ENCODE measurements around the gene TMEM144. TPM values are rescaled to one million over a fixed set of nuclear protein-coding genes. Genes with fewer than 3 reads are reported as not detected.

TMEM144 gene
- total RNA-seq, 1 donor from 2014 or later = 4.1 TPM

DNA sequence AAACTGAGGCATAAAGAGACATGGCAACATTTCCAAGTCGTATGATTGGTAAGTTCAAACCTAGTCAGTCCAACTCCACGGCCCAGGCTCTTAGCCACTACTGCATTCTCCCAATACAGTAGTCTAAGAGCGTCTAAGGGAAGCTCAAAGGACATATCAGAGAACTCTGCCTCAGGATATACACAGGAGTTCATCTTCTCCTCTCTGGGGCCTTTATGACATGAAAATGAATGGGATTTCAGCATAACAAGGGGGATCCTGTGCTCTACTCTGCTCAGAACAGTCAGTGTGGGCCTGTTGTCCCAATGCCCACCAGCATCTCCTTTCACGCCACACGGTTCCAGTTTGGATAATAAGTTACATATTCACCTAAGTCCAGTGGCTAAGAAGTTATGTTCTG, 41.7 kb upstream of the TMEM144 start:
- H3K4me2 ChIP-seq = no peak overlapping the region

GRCh38 chr4:158169506-158169905, 40.8 kb upstream of the TMEM144 start:
- Histone ChIP-seq H3K9ac (no peak overlapping the region), H2AFZ (replicated peaks) (no peak overlapping the region), H3K4me2 (no peak overlapping the region), H3K4me3 (no peak overlapping the region), H3K4me1 (no peaks in the 10 kb centered on the region), H4K20me1 (ENCODE audit: low read depth) (no peaks in the 10 kb centered on the region), H3K27me3 (no peaks in the 10 kb centered on the region), H3K27ac (no peak overlapping the region), H3K79me2 (ENCODE audit: low read depth) (no peaks in the 10 kb centered on the region), H3K36me3 (no peaks in the 10 kb centered on the region), H3F3A (ENCODE audit: low read depth) (no peaks in the 10 kb centered on the region), H3K9me3 (ENCODE audit: low read depth) (no peaks in the 10 kb centered on the region)
- Mint-ChIP-seq H3K27ac (no peak overlapping the region), H3K4me1 (peaks cover 25% of the 10 kb centered on the region), H3K36me3 (no peaks in the 10 kb centered on the region), H3K9me3 (no peaks in the 10 kb centered on the region), H3K27me3 (ENCODE audit: insufficient read depth, low read depth) (no peaks in the 10 kb centered on the region), H3K4me3 (no peak overlapping the region)
- no peak for DNase-seq (ENCODE audit: low spot score)
- TF ChIP-seq EZH2 (IDR thresholded peaks at IDR 0.05) = no peak

More for the DNA sequence above, 41.7 kb upstream of the TMEM144 start:
- Mint-ChIP-seq H3K9me3 (no peaks in the 10 kb centered on the region), H3K27ac (no peak overlapping the region), H3K4me3 (no peak overlapping the region), H3K36me3 (no peaks in the 10 kb centered on the region), H3K27me3 (ENCODE audit: insufficient read depth, low read depth) (peaks cover 2% of the 10 kb centered on the region), H3K4me1 (peaks cover 25% of the 10 kb centered on the region)
- Histone ChIP-seq H3K79me2 (ENCODE audit: low read depth) (no peaks in the 10 kb centered on the region), H3K9ac (no peak overlapping the region), H3K27me3 (no peaks in the 10 kb centered on the region), H3K4me1 (no peaks in the 10 kb centered on the region), H4K20me1 (ENCODE audit: low read depth) (no peaks in the 10 kb centered on the region), H3F3A (ENCODE audit: low read depth) (no peaks in the 10 kb centered on the region), H3K4me3 (no peak overlapping the region), H3K36me3 (no peaks in the 10 kb centered on the region), H3K27ac (no peak overlapping the region), H2AFZ (replicated peaks) (no peak overlapping the region), H3K9me3 (ENCODE audit: low read depth) (no peaks in the 10 kb centered on the region)
- no peak for DNase-seq (ENCODE audit: low spot score)
- no peak for TF ChIP-seq EZH2 (IDR thresholded peaks at IDR 0.05)

- no peak overlapping the region for H3K27ac ChIP-seq
- no peaks in the 10 kb centered on the region for H3K4me1 ChIP-seq
- no peaks in the 10 kb centered on the region for H3K36me3 Mint-ChIP-seq
- H3K4me3 Mint-ChIP-seq = no peak overlapping the region
- H3K27ac Mint-ChIP-seq = no peak overlapping the region
- no peaks in the 10 kb centered on the region for H3K36me3 ChIP-seq
- no peaks in the 10 kb centered on the region for H3K27me3 ChIP-seq
- no peak for DNase-seq (ENCODE audit: low spot score)
- no peaks in the 10 kb centered on the region for H3K9me3 ChIP-seq (ENCODE audit: low read depth)
- no peak overlapping the region for H3K4me2 ChIP-seq
- no peak for TF ChIP-seq EZH2phosphoT487 (IDR thresholded peaks at IDR 0.05)
- TF ChIP-seq EZH2 (IDR thresholded peaks at IDR 0.05) = no peak
- no peak for TF ChIP-seq CTCF (IDR thresholded peaks at IDR 0.05)
- H3K4me3 ChIP-seq = no peak overlapping the region
- no peak overlapping the region for H3K9ac ChIP-seq
- H3K9me3 Mint-ChIP-seq = no peaks in the 10 kb centered on the region
- H3K79me2 ChIP-seq (ENCODE audit: low read depth) = no peaks in the 10 kb centered on the region
- H3F3A ChIP-seq (ENCODE audit: low read depth) = no peaks in the 10 kb centered on the region
- H4K20me1 ChIP-seq (ENCODE audit: low read depth) = no peaks in the 10 kb centered on the region
- peaks cover 20% of the 10 kb centered on the region for H3K4me1 Mint-ChIP-seq
- peaks cover 2% of the 10 kb centered on the region for H3K27me3 Mint-ChIP-seq (ENCODE audit: insufficient read depth, low read depth)
- no peak overlapping the region for H2AFZ ChIP-seq (replicated peaks)
Observed at GRCh38 chr4:158169931-158170690, 40.2 kb upstream of the TMEM144 start.

DNA sequence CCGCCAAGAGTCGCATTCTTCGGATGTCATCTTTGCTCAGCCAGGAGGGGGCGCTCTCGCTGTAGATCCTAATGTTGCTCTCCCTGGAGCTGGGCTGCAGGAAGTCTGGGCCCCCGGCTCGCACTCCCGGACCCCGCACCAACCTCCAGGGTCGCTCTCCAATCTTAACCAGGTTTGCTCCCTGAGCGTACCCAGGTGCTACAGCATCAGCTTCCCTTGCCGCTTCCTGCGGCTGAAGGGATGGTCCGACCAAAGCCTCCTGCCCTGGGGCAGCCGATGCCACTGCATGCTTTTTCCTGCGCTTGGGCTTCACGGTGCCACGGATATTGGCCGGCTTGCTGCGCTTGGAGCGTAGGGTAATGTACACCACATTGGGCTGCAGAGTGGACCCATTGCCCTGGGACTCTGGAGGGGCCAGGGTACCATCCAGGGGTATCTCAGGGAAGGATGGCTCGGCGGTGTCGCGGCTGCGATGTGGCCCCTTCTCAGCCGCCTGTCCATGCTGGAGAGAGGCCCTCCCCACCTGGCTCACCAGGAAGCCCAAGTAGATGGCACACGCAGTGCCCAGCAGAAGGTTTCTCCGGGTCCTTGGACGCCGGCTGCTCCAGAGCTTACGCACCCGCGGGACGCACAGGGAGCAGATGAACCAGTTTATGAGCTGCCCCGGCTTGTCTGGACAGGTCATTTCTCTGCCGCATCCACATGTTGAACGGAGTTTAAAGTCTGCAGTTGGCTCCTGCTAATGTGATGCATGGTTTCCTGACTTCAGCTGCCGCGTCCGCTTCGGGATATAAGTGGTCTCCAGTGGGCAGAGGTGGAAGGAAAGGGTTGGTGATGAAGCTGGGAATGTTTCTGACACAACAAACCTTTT, 39.4 kb upstream of the TMEM144 start:
- H2AFZ ChIP-seq (replicated peaks) = no peak overlapping the region
- no peak overlapping the region for H3K4me3 Mint-ChIP-seq
- H3K36me3 Mint-ChIP-seq = no peaks in the 10 kb centered on the region
- no peaks in the 10 kb centered on the region for H3K27me3 ChIP-seq
- no peaks in the 10 kb centered on the region for H4K20me1 ChIP-seq (ENCODE audit: low read depth)
- no peak overlapping the region for H3K27ac ChIP-seq
- no peaks in the 10 kb centered on the region for H3F3A ChIP-seq (ENCODE audit: low read depth)
- H3K9me3 ChIP-seq (ENCODE audit: low read depth) = no peaks in the 10 kb centered on the region
- H3K9me3 Mint-ChIP-seq = no peaks in the 10 kb centered on the region
- no peaks in the 10 kb centered on the region for H3K79me2 ChIP-seq (ENCODE audit: low read depth)
- no peaks in the 10 kb centered on the region for H3K36me3 ChIP-seq
- H3K9ac ChIP-seq = no peak overlapping the region
- TF ChIP-seq CTCF (IDR thresholded peaks at IDR 0.05) (peak; percentile 45), EZH2phosphoT487 (IDR thresholded peaks at IDR 0.05) (no peak), EZH2 (IDR thresholded peaks at IDR 0.05) (no peak)
- no peak overlapping the region for H3K4me2 ChIP-seq
- H3K4me3 ChIP-seq = no peak overlapping the region
- no peaks in the 10 kb centered on the region for H3K4me1 ChIP-seq
- peaks cover 2% of the 10 kb centered on the region for H3K27me3 Mint-ChIP-seq (ENCODE audit: insufficient read depth, low read depth)
- DNase-seq (ENCODE audit: low spot score) = no peak
- H3K27ac Mint-ChIP-seq = no peak overlapping the region
- H3K4me1 Mint-ChIP-seq = peaks cover 19% of the 10 kb centered on the region

Measured in neural progenitor cell (in vitro differentiated cells).